Measurements from ENCODE around the gene MSI2.

DNA sequence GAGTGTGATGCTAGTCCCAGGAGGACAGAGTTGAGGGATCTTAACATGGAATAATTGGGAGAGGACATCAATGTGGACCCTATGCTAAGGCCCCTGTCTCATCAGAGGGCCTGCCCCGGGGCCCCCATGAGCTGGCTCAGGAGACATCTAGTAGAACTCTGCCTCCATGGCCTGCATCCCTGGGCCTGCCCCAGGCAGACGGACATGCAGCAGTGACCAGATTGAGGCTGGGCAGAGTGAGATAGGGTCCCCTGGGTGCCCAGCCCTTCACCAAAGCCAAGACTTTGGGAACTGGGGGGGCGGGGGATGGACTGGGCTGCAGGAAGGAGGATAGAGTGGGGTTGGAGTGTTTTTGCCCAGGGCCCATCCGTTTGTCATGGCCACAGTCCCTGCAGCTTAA is 373.6 kb downstream of the MSI2 start:
- TF ChIP-seq POLR2A (conservative IDR thresholded peaks at IDR 0.05) (no peak), TCF7 (IDR thresholded peaks at IDR 0.05; ENCODE audit: borderline replicate concordance) (no peak), ZNF778 (CRISPR knock-in tag; IDR thresholded peaks at IDR 0.05) (no peak), MTF1 (CRISPR knock-in tag; IDR thresholded peaks at IDR 0.05; ENCODE audit: borderline replicate concordance) (no peak), ZNF766 (CRISPR knock-in tag; conservative IDR thresholded peaks at IDR 0.05) (no peak), SREBF2 (CRISPR knock-in tag; IDR thresholded peaks at IDR 0.05) (no peak), STAT5A (IDR thresholded peaks at IDR 0.05; ENCODE audit: borderline replicate concordance, low read length) (no peak), ZNF589 (CRISPR knock-in tag; IDR thresholded peaks at IDR 0.05; ENCODE audit: low read depth) (no peak), SETDB1 (IDR thresholded peaks at IDR 0.05; ENCODE audit: low read length) (no peak), TAF15 (IDR thresholded peaks at IDR 0.05; ENCODE audit: low read depth, low read length) (no peak)
- TF ChIP-seq, protein P1, sequence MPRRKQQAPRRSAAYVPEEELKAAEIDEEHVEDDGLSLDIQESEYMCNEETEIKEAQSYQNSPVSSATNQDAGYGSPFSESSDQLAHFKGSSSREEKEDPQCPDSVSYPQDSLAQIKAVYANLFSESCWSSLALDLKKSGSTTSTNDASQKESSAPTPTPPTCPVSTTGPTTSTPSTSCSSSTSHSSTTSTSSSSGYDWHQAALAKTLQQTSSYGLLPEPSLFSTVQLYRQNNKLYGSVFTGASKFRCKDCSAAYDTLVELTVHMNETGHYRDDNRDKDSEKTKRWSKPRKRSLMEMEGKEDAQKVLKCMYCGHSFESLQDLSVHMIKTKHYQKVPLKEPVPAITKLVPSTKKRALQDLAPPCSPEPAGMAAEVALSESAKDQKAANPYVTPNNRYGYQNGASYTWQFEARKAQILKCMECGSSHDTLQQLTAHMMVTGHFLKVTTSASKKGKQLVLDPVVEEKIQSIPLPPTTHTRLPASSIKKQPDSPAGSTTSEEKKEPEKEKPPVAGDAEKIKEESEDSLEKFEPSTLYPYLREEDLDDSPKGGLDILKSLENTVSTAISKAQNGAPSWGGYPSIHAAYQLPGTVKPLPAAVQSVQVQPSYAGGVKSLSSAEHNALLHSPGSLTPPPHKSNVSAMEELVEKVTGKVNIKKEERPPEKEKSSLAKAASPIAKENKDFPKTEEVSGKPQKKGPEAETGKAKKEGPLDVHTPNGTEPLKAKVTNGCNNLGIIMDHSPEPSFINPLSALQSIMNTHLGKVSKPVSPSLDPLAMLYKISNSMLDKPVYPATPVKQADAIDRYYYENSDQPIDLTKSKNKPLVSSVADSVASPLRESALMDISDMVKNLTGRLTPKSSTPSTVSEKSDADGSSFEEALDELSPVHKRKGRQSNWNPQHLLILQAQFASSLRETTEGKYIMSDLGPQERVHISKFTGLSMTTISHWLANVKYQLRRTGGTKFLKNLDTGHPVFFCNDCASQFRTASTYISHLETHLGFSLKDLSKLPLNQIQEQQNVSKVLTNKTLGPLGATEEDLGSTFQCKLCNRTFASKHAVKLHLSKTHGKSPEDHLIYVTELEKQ (CRISPR knock-in tag; IDR thresholded peaks at IDR 0.05), result no peak

Data from K562 (cell line).